ENCODE data around the gene TPSB2. TPM values are rescaled to one million over a fixed set of nuclear protein-coding genes. Genes with fewer than 3 reads are reported as not detected.
"Not testable (repeated sequence)": the region's sequence is repeated elsewhere in the genome, so short reads cannot be mapped to it uniquely, and the experiment has no call there.

The TPSB2 gene
- total RNA-seq, 1 donor from 2014 or later = 10.0 TPM

- no peak for DNase-seq (ENCODE audit: missing footprints)
- ATAC-seq = no peak
- intact Hi-C loops (cut with DNase I) = no loop called here
Measured at GRCh38 chr16:1263591-1264344, 33.8 kb upstream of the TPSB2 start.

GRCh38 chr16:1262846-1263221 lies 32.9 kb upstream of the TPSB2 start:
- DNase-seq (ENCODE audit: missing footprints) (no peak), ATAC-seq (no peak)
- intact Hi-C loops (cut with DNase I) = no loop called here

GRCh38 chr16:1262210-1262845 lies 32.3 kb upstream of the TPSB2 start:
- no peak for DNase-seq (ENCODE audit: missing footprints)
- no peak for ATAC-seq
- intact Hi-C loops (cut with DNase I) = no loop called here

- no peak for DNase-seq (ENCODE audit: missing footprints)
- no peak for ATAC-seq
- intact Hi-C loops (cut with DNase I) = no loop called here
Measured at GRCh38 chr16:1261131-1261892, 31.3 kb upstream of the TPSB2 start.

- DNase-seq (ENCODE audit: missing footprints) (no peak), ATAC-seq (no peak)
- intact Hi-C loops (cut with DNase I) = no loop called here
Measured at GRCh38 chr16:1260101-1260680, 30.2 kb upstream of the TPSB2 start.

- DNase-seq (ENCODE audit: missing footprints) (no peak), ATAC-seq (no peak)
- intact Hi-C loops (cut with DNase I) = no loop called here
Measured at GRCh38 chr16:1259760-1260068, 29.7 kb upstream of the TPSB2 start.

GRCh38 chr16:1258906-1259759 lies 29.1 kb upstream of the TPSB2 start:
- ATAC-seq (no peak), DNase-seq (ENCODE audit: missing footprints) (no peak)
- intact Hi-C loops (cut with DNase I) = no loop called here

- no peak for ATAC-seq
- intact Hi-C loops (cut with DNase I) = no loop called here
- no peak for DNase-seq (ENCODE audit: missing footprints)
Measured at GRCh38 chr16:1258225-1258600, 28.2 kb upstream of the TPSB2 start.

- intact Hi-C loops (cut with DNase I) = no loop called here
- ATAC-seq = no peak
- peak; percentile 47 for DNase-seq (ENCODE audit: missing footprints)
Measured at GRCh38 chr16:1257561-1258224, 27.7 kb upstream of the TPSB2 start.

- ATAC-seq = no peak
- intact Hi-C loops (cut with DNase I) = no loop called here
- DNase-seq (ENCODE audit: missing footprints) = peak; percentile 48
Measured at GRCh38 chr16:1256874-1257322, 26.9 kb upstream of the TPSB2 start.

GRCh38 chr16:1256296-1256873 lies 26.4 kb upstream of the TPSB2 start:
- intact Hi-C loops (cut with DNase I) = not testable (repeated sequence)
- DNase-seq (ENCODE audit: missing footprints) = peak; percentile 65

GRCh38 chr16:1255276-1256122 lies 25.5 kb upstream of the TPSB2 start, which contains the start of gene TPSD1:
Gene TPSD1 (plus strand): TSS chr16:1256069. CDS start chr16:1256281, 212 bp downstream.
- ATAC-seq; intact Hi-C loops (cut with DNase I): not testable (repeated sequence)
- DNase-seq (ENCODE audit: missing footprints) = peak; percentile 56

More at GRCh38 chr16:1256296-1256873, 26.4 kb upstream of the TPSB2 start:
- ATAC-seq = peak; percentile 18

- ATAC-seq; DNase-seq (ENCODE audit: missing footprints); intact Hi-C loops (cut with DNase I): not testable (repeated sequence)
Measured at GRCh38 chr16:1254821-1255220, 24.8 kb upstream of the TPSB2 start.

- ATAC-seq = peak; percentile 23
- intact Hi-C loops (cut with DNase I) = not testable (repeated sequence)
Measured at GRCh38 chr16:1253701-1254364, 23.8 kb upstream of the TPSB2 start.

GRCh38 chr16:1249031-1249755 lies 19.2 kb upstream of the TPSB2 start:
- peak; percentile 47 for ATAC-seq
- intact Hi-C loops (cut with DNase I); DNase-seq (ENCODE audit: missing footprints): not testable (repeated sequence)

More at GRCh38 chr16:1253701-1254364, 23.8 kb upstream of the TPSB2 start:
- DNase-seq (ENCODE audit: missing footprints) = not testable (repeated sequence)
